ENCODE results near the gene MNT. TPM values are rescaled to one million over a fixed set of nuclear protein-coding genes. Genes with fewer than 3 reads are reported as not detected.

The MNT gene
- total and polyA plus RNA-seq, 2 experiments from 2014 or later, result 5.7 to 6.4 TPM

DNA sequence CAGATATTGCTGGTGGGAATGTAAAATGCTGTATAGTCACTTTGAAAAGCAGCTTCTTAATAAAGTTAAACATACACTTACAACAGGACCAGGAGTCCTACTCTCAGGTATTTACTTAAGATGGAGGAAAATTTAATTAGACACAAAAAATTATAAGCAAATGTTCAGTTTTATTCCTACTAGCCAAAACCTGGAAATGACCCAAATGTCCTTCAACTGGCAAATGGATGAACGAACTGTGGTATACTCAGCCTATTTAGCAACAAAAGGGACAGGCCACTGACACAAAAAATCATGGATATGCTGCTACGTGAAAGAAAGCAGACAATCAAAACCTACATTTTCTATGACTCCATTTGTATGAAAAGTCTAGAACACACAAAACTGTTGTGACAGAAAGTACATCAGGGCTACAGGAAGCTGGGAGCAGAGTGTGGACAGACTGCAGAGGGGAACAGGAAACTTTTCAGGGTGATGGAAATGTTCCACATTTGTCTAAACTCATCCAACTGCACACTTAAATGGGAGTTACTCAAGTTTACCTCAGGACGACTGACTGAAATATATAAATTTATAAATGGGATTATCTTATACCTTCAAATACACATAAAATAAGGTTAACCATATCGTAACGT, 49.3 kb upstream of the MNT start:
- peaks cover 3% of the 10 kb centered on the region for H3K27me3 Mint-ChIP-seq (ENCODE audit: insufficient read depth, low read depth, poor library complexity)
- peaks cover 4% of the 10 kb centered on the region; the same call in 2 of the 3 replicates for H3K4me1 Mint-ChIP-seq

More for the DNA sequence above, 49.3 kb upstream of the MNT start:
- H3K36me3 Mint-ChIP-seq (ENCODE audit: low read depth), result peaks cover 34% of the 10 kb centered on the region
- Histone ChIP-seq H3F3A (replicated peaks; ENCODE audit: low read depth) (no peaks in the 10 kb centered on the region; the same call in 1 of the 2 replicates), H3K9me2 (ENCODE audit: insufficient read depth) (no peaks in the 10 kb centered on the region), H3K36me3 (ENCODE audit: insufficient read depth) (no peaks in the 10 kb centered on the region; the same call in 1 of the 2 replicates), H3K27ac (ENCODE audit: low read depth) (no peak overlapping the region), H3K4me2 (no peak overlapping the region), H4K20me1 (replicated peaks; ENCODE audit: insufficient read depth) (no peaks in the 10 kb centered on the region; the same call in 1 of the 2 replicates), H3K27me3 (ENCODE audit: insufficient read depth) (no peaks in the 10 kb centered on the region), H2AFZ (no peak overlapping the region), H3K4me1 (ENCODE audit: insufficient read depth) (0 out of 2 replicates have a peak, but pooled peaks cover 8% of the 10 kb centered on the region), H3K4me3 (no peak overlapping the region), H3K79me2 (replicated peaks; ENCODE audit: insufficient read depth) (0 out of 2 replicates have a peak, but pooled peaks cover 12% of the 10 kb centered on the region)
- no peak overlapping the region for H3K27ac Mint-ChIP-seq
- no peak for TF ChIP-seq JUNB (IDR thresholded peaks at IDR 0.05; ENCODE audit: unreplicated experiment)
- no peak for TF ChIP-seq STAT1 (IDR thresholded peaks at IDR 0.05; ENCODE audit: unreplicated experiment)
- TF ChIP-seq, protein P1, sequence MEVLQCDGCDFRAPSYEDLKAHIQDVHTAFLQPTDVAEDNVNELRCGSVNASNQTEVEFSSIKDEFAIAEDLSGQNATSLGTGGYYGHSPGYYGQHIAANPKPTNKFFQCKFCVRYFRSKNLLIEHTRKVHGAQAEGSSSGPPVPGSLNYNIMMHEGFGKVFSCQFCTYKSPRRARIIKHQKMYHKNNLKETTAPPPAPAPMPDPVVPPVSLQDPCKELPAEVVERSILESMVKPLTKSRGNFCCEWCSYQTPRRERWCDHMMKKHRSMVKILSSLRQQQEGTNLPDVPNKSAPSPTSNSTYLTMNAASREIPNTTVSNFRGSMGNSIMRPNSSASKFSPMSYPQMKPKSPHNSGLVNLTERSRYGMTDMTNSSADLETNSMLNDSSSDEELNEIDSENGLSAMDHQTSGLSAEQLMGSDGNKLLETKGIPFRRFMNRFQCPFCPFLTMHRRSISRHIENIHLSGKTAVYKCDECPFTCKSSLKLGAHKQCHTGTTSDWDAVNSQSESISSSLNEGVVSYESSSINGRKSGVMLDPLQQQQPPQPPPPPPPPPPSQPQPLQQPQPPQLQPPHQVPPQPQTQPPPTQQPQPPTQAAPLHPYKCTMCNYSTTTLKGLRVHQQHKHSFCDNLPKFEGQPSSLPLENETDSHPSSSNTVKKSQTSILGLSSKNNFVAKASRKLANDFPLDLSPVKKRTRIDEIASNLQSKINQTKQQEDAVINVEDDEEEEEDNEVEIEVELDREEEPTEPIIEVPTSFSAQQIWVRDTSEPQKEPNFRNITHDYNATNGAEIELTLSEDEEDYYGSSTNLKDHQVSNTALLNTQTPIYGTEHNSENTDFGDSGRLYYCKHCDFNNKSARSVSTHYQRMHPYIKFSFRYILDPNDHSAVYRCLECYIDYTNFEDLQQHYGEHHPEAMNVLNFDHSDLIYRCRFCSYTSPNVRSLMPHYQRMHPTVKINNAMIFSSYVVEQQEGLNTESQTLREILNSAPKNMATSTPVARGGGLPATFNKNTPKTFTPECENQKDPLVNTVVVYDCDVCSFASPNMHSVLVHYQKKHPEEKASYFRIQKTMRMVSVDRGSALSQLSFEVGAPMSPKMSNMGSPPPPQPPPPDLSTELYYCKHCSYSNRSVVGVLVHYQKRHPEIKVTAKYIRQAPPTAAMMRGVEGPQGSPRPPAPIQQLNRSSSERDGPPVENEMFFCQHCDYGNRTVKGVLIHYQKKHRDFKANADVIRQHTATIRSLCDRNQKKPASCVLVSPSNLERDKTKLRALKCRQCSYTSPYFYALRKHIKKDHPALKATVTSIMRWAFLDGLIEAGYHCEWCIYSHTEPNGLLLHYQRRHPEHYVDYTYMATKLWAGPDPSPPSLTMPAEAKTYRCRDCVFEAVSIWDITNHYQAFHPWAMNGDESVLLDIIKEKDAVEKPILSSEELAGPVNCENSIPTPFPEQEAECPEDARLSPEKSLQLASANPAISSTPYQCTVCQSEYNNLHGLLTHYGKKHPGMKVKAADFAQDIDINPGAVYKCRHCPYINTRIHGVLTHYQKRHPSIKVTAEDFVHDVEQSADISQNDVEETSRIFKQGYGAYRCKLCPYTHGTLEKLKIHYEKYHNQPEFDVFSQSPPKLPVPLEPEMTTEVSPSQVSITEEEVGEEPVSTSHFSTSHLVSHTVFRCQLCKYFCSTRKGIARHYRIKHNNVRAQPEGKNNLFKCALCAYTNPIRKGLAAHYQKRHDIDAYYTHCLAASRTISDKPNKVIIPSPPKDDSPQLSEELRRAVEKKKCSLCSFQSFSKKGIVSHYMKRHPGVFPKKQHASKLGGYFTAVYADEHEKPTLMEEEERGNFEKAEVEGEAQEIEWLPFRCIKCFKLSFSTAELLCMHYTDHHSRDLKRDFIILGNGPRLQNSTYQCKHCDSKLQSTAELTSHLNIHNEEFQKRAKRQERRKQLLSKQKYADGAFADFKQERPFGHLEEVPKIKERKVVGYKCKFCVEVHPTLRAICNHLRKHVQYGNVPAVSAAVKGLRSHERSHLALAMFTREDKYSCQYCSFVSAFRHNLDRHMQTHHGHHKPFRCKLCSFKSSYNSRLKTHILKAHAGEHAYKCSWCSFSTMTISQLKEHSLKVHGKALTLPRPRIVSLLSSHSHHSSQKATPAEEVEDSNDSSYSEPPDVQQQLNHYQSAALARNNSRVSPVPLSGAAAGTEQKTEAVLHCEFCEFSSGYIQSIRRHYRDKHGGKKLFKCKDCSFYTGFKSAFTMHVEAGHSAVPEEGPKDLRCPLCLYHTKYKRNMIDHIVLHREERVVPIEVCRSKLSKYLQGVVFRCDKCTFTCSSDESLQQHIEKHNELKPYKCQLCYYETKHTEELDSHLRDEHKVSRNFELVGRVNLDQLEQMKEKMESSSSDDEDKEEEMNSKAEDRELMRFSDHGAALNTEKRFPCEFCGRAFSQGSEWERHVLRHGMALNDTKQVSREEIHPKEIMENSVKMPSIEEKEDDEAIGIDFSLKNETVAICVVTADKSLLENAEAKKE (CRISPR knock-in tag; IDR thresholded peaks at IDR 0.05), result no peak
- TF ChIP-seq, protein P2, sequence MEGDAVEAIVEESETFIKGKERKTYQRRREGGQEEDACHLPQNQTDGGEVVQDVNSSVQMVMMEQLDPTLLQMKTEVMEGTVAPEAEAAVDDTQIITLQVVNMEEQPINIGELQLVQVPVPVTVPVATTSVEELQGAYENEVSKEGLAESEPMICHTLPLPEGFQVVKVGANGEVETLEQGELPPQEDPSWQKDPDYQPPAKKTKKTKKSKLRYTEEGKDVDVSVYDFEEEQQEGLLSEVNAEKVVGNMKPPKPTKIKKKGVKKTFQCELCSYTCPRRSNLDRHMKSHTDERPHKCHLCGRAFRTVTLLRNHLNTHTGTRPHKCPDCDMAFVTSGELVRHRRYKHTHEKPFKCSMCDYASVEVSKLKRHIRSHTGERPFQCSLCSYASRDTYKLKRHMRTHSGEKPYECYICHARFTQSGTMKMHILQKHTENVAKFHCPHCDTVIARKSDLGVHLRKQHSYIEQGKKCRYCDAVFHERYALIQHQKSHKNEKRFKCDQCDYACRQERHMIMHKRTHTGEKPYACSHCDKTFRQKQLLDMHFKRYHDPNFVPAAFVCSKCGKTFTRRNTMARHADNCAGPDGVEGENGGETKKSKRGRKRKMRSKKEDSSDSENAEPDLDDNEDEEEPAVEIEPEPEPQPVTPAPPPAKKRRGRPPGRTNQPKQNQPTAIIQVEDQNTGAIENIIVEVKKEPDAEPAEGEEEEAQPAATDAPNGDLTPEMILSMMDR (conservative IDR thresholded peaks at IDR 0.05; ENCODE audit: low read depth in 2 of 2), result no peak
- TF ChIP-seq POLR2AphosphoS5 (IDR thresholded peaks at IDR 0.05; ENCODE audit: low read depth), result no peak
- TF ChIP-seq, protein P3, sequence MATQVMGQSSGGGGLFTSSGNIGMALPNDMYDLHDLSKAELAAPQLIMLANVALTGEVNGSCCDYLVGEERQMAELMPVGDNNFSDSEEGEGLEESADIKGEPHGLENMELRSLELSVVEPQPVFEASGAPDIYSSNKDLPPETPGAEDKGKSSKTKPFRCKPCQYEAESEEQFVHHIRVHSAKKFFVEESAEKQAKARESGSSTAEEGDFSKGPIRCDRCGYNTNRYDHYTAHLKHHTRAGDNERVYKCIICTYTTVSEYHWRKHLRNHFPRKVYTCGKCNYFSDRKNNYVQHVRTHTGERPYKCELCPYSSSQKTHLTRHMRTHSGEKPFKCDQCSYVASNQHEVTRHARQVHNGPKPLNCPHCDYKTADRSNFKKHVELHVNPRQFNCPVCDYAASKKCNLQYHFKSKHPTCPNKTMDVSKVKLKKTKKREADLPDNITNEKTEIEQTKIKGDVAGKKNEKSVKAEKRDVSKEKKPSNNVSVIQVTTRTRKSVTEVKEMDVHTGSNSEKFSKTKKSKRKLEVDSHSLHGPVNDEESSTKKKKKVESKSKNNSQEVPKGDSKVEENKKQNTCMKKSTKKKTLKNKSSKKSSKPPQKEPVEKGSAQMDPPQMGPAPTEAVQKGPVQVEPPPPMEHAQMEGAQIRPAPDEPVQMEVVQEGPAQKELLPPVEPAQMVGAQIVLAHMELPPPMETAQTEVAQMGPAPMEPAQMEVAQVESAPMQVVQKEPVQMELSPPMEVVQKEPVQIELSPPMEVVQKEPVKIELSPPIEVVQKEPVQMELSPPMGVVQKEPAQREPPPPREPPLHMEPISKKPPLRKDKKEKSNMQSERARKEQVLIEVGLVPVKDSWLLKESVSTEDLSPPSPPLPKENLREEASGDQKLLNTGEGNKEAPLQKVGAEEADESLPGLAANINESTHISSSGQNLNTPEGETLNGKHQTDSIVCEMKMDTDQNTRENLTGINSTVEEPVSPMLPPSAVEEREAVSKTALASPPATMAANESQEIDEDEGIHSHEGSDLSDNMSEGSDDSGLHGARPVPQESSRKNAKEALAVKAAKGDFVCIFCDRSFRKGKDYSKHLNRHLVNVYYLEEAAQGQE (IDR thresholded peaks at IDR 0.05; ENCODE audit: unreplicated experiment), result no peak
- TF ChIP-seq EZH2 (IDR thresholded peaks at IDR 0.05; ENCODE audit: low read depth, unreplicated experiment), result no peak
- no peak for TF ChIP-seq ZNF331 (CRISPR knock-in tag; IDR thresholded peaks at IDR 0.05; ENCODE audit: low read depth)
- TF ChIP-seq, protein P4, sequence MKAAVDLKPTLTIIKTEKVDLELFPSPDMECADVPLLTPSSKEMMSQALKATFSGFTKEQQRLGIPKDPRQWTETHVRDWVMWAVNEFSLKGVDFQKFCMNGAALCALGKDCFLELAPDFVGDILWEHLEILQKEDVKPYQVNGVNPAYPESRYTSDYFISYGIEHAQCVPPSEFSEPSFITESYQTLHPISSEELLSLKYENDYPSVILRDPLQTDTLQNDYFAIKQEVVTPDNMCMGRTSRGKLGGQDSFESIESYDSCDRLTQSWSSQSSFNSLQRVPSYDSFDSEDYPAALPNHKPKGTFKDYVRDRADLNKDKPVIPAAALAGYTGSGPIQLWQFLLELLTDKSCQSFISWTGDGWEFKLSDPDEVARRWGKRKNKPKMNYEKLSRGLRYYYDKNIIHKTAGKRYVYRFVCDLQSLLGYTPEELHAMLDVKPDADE (IDR thresholded peaks at IDR 0.05), result no peak
- TF ChIP-seq ZNF114 (CRISPR knock-in tag; IDR thresholded peaks at IDR 0.05), result no peak
- no peak for TF ChIP-seq CREB1 (CRISPR knock-in tag; IDR thresholded peaks at IDR 0.05; ENCODE audit: low read depth)
- TF ChIP-seq EZH2phosphoT487 (IDR thresholded peaks at IDR 0.05; ENCODE audit: unreplicated experiment), result no peak
- no peak for TF ChIP-seq NANOG (IDR thresholded peaks at IDR 0.05; ENCODE audit: borderline replicate concordance)
- no peak overlapping the region for H3K4me3 Mint-ChIP-seq
- no peak for DNase-seq (ENCODE audit: low spot score)
- H3K9me3 Mint-ChIP-seq, result peaks cover 16% of the 10 kb centered on the region
- ATAC-seq, result no peak
